ENCODE data around the gene TAL1.

Gene TAL1

GRCh38 chr1:47229886-47230691 lies 1.9 kb downstream of the TAL1 start:
- DNase-seq (ENCODE audit: low read depth): no peak

- no peak for DNase-seq (ENCODE audit: low read depth)
Observed at GRCh38 chr1:47229031-47229885, 2.8 kb downstream of the TAL1 start.

- DNase-seq (ENCODE audit: low read depth): no peak
Observed at GRCh38 chr1:47228644-47229030, 3.4 kb downstream of the TAL1 start.

- no peak for DNase-seq (ENCODE audit: low read depth)
Observed at GRCh38 chr1:47227341-47228232, 4.4 kb downstream of the TAL1 start.

GRCh38 chr1:47226839-47227215 lies 5.2 kb downstream of the TAL1 start:
- DNase-seq (ENCODE audit: low read depth): no peak

GRCh38 chr1:47226121-47226838 lies 5.7 kb downstream of the TAL1 start:
- no peak for DNase-seq (ENCODE audit: low read depth)

- DNase-seq (ENCODE audit: low read depth): no peak
Observed at GRCh38 chr1:47225430-47226100, 6.5 kb downstream of the TAL1 start.

- DNase-seq (ENCODE audit: low read depth): no peak
Observed at GRCh38 chr1:47224676-47225399, 7.2 kb downstream of the TAL1 start.

- DNase-seq (ENCODE audit: low read depth): no peak
Observed at GRCh38 chr1:47223921-47224675, 7.9 kb downstream of the TAL1 start.

GRCh38 chr1:47223174-47223920 lies 8.7 kb downstream of the TAL1 start:
- no peak for DNase-seq (ENCODE audit: low read depth)

GRCh38 chr1:47222476-47222875 lies 9.5 kb downstream of the TAL1 start:
- DNase-seq (ENCODE audit: low read depth): no peak

- DNase-seq (ENCODE audit: low read depth): no peak
Observed at GRCh38 chr1:47219590-47220220, 12.3 kb downstream of the TAL1 start.

GRCh38 chr1:47219001-47219400 lies 13.0 kb downstream of the TAL1 start:
- DNase-seq (ENCODE audit: low read depth): no peak

- DNase-seq (ENCODE audit: low read depth): no peak
Observed at GRCh38 chr1:47216278-47217059, 15.6 kb downstream of the TAL1 start.

- no peak for DNase-seq (ENCODE audit: low read depth)
Observed at GRCh38 chr1:47215713-47216112, 16.3 kb downstream of the TAL1 start.

- no peak for DNase-seq (ENCODE audit: low read depth)
Observed at GRCh38 chr1:47214549-47214948, 17.5 kb downstream of the TAL1 start.

GRCh38 chr1:47213230-47213963 lies 18.6 kb downstream of the TAL1 start:
- DNase-seq (ENCODE audit: low read depth): no peak

Data from T follicular helper cell (primary cell).